Measurements from ENCODE around the gene CCDC159. TPM values are rescaled to one million over a fixed set of nuclear protein-coding genes. Genes with fewer than 3 reads are reported as not detected.

Gene CCDC159
- total RNA-seq, 1 experiment from 2014 or later: 7.3 TPM

- peak overlapping the region; percentile 53 for H3K27ac ChIP-seq
- H3K27me3 ChIP-seq (replicated peaks): peaks cover 12% of the 10 kb centered on the region
- peak overlapping the region; percentile 48 for H3K4me3 ChIP-seq
These were observed 34.6 kb downstream of the CCDC159 start for GRCh38 chr19:11380653-11381537.

DNA sequence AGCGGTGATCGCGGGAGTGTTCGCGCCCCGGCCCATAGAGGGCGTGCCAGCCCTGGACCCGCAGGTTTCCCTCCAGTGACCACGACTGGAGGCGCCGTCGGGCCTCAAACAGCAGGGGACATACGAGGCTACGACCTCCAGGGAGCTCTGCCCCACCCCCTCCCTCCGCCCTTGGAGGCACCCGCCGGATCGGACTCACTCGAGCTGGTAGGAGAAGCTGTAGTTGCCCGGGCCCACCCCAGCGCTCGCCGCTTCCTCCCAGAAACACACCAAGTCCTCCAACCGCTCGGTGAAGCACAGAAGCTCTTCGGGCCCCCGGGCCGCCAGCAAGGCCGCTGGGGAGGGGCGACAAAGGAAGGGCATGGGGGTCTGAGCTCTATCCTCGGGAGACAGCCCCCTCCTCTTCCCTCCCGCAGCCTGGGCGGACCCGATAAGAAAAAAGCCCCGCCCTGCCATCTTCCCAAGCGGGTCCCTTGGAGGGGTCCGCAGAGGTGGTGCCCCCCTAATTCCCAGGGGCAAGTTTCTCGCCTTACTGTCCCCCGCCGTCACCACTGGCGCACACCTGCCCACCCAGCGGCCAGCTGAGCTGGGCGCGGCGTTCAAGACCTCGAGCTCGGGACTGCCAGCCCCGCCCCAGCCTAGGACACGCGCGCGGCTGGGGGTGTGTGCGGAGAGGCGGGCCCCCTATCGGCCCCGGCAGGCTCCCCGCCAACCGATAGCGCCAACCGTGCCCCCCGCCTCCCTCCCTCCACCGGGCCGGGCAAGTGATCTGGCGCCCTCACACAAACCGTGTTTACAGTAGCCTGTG is 36.8 kb downstream of the CCDC159 start:
- Histone ChIP-seq H3K4me1 (replicated peaks) (peaks cover 43% of the 10 kb centered on the region), H3K4me3 (0 out of 2 replicates have a peak overlapping the region, but pooled peaks have one; percentile 3), H3K27ac (no peak overlapping the region), H3K27me3 (replicated peaks) (peaks cover 12% of the 10 kb centered on the region), H3K9me3 (replicated peaks) (no peaks in the 10 kb centered on the region), H3K36me3 (no peaks in the 10 kb centered on the region)
- peak in 1 of 2 experiments; percentile 59 for DNase-seq (ENCODE audit: low read depth in 1 of 2, low spot score in 2 of 2)

More at GRCh38 chr19:11380653-11381537, 34.6 kb downstream of the CCDC159 start:
- DNase-seq (ENCODE audit: low read depth in 1 of 2, low spot score in 2 of 2): peak; percentile 96 to 99
- Histone ChIP-seq H3K36me3 (no peaks in the 10 kb centered on the region), H3K9me3 (replicated peaks) (no peaks in the 10 kb centered on the region), H3K4me1 (replicated peaks) (peaks cover 55% of the 10 kb centered on the region)

- H3K4me1 ChIP-seq (replicated peaks): peaks cover 37% of the 10 kb centered on the region
- peak overlapping the region; percentile 20 for H3K4me3 ChIP-seq
- H3K9me3 ChIP-seq (replicated peaks): no peaks in the 10 kb centered on the region
- H3K27ac ChIP-seq: no peak overlapping the region
- no peaks in the 10 kb centered on the region for H3K36me3 ChIP-seq
- H3K27me3 ChIP-seq (replicated peaks): peaks cover 12% of the 10 kb centered on the region
- DNase-seq (ENCODE audit: low read depth in 1 of 2, low spot score in 2 of 2): no peak
These were observed 37.4 kb downstream of the CCDC159 start for GRCh38 chr19:11383706-11384048.

DNA sequence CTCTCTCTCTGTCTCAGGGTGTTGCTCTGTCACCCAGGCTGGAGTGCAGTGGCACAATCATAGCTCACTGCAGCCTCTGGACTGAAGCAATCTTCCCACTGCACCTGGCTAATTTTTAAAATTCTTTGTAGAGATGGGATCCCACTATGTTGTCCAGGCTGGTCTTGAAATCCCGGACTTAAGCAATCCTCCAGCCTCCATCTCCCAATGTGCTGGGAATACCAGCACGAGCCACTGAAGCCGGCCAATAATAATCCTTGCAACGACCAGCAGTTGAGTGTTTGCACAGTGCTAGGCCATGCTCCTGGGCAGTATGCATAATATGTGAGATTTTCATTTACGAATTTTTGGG is 38.4 kb downstream of the CCDC159 start:
- no peaks in the 10 kb centered on the region for H3K9me3 ChIP-seq (replicated peaks)

GRCh38 chr19:11387162-11388034 is 41.1 kb downstream of the CCDC159 start:
- H3K4me3 ChIP-seq: no peak overlapping the region
- H3K4me1 ChIP-seq (replicated peaks): peaks cover 15% of the 10 kb centered on the region
- H3K9me3 ChIP-seq (replicated peaks): no peaks in the 10 kb centered on the region
- peaks cover 12% of the 10 kb centered on the region for H3K27me3 ChIP-seq (replicated peaks)
- H3K36me3 ChIP-seq: no peaks in the 10 kb centered on the region
- H3K27ac ChIP-seq: no peak overlapping the region
- DNase-seq (ENCODE audit: low read depth in 1 of 2, low spot score in 2 of 2): no peak

More for the DNA sequence above, 38.4 kb downstream of the CCDC159 start:
- H3K27ac ChIP-seq: no peak overlapping the region
- no peak overlapping the region for H3K4me3 ChIP-seq
- no peak for DNase-seq (ENCODE audit: low read depth in 1 of 2, low spot score in 2 of 2)
- H3K27me3 ChIP-seq (replicated peaks): peaks cover 12% of the 10 kb centered on the region
- peaks cover 32% of the 10 kb centered on the region for H3K4me1 ChIP-seq (replicated peaks)
- H3K36me3 ChIP-seq: no peaks in the 10 kb centered on the region

- DNase-seq (ENCODE audit: low read depth in 1 of 2, low spot score in 2 of 2): no peak
- no peaks in the 10 kb centered on the region for H3K9me3 ChIP-seq (replicated peaks)
These were observed 44.0 kb downstream of the CCDC159 start for GRCh38 chr19:11390359-11390758.

GRCh38 chr19:11390933-11391680 is 44.8 kb downstream of the CCDC159 start:
- Histone ChIP-seq H3K4me1 (replicated peaks) (no peaks in the 10 kb centered on the region), H3K9me3 (replicated peaks) (no peaks in the 10 kb centered on the region), H3K36me3 (no peaks in the 10 kb centered on the region), H3K4me3 (no peak overlapping the region), H3K27ac (no peak overlapping the region), H3K27me3 (replicated peaks) (no peaks in the 10 kb centered on the region)
- no peak for DNase-seq (ENCODE audit: low read depth in 1 of 2, low spot score in 2 of 2)

More at GRCh38 chr19:11390359-11390758, 44.0 kb downstream of the CCDC159 start:
- no peak overlapping the region for H3K4me3 ChIP-seq
- no peaks in the 10 kb centered on the region for H3K4me1 ChIP-seq (replicated peaks)
- no peaks in the 10 kb centered on the region for H3K27me3 ChIP-seq (replicated peaks)
- no peaks in the 10 kb centered on the region for H3K36me3 ChIP-seq
- no peak overlapping the region for H3K27ac ChIP-seq

- Histone ChIP-seq H3K27me3 (replicated peaks) (no peaks in the 10 kb centered on the region), H3K9me3 (replicated peaks) (no peaks in the 10 kb centered on the region), H3K4me3 (no peak overlapping the region), H3K36me3 (no peaks in the 10 kb centered on the region), H3K4me1 (replicated peaks) (no peaks in the 10 kb centered on the region), H3K27ac (no peak overlapping the region)
- no peak for DNase-seq (ENCODE audit: low read depth in 1 of 2, low spot score in 2 of 2)
These were observed 50.8 kb downstream of the CCDC159 start for GRCh38 chr19:11397089-11397610.

GRCh38 chr19:11399667-11400066 is 53.3 kb downstream of the CCDC159 start:
- no peaks in the 10 kb centered on the region for H3K9me3 ChIP-seq (replicated peaks)
- H3K4me1 ChIP-seq (replicated peaks): no peaks in the 10 kb centered on the region
- no peak overlapping the region for H3K27ac ChIP-seq
- H3K36me3 ChIP-seq: no peaks in the 10 kb centered on the region
- no peaks in the 10 kb centered on the region for H3K27me3 ChIP-seq (replicated peaks)
- H3K4me3 ChIP-seq: no peak overlapping the region
- no peak for DNase-seq (ENCODE audit: low read depth in 1 of 2, low spot score in 2 of 2)

- Histone ChIP-seq H3K9me3 (replicated peaks) (no peaks in the 10 kb centered on the region), H3K27me3 (replicated peaks) (no peaks in the 10 kb centered on the region), H3K36me3 (no peaks in the 10 kb centered on the region), H3K4me1 (replicated peaks) (no peaks in the 10 kb centered on the region), H3K27ac (no peak overlapping the region), H3K4me3 (no peak overlapping the region)
- no peak for DNase-seq (ENCODE audit: low read depth in 1 of 2, low spot score in 2 of 2)
These were observed 54.5 kb downstream of the CCDC159 start for GRCh38 chr19:11400798-11401197.

- Histone ChIP-seq H3K9me3 (replicated peaks) (no peaks in the 10 kb centered on the region), H3K4me1 (replicated peaks) (no peaks in the 10 kb centered on the region), H3K27me3 (replicated peaks) (no peaks in the 10 kb centered on the region; the same call in 1 of the 2 replicates), H3K4me3 (no peak overlapping the region), H3K27ac (no peak overlapping the region), H3K36me3 (no peaks in the 10 kb centered on the region)
- no peak for DNase-seq (ENCODE audit: low read depth in 1 of 2, low spot score in 2 of 2)
These were observed 55.7 kb downstream of the CCDC159 start for GRCh38 chr19:11401808-11402543.
